CD4-positive, alpha-beta T cell treated with Interleukin-6 at 100 ng/mL for 8 hours (primary cell): ENCODE data around the gene RNF14.

Experiments used
- DNase-seq: peaks from one replicate; pipeline ENCODE4 v3.0.0-alpha.2; 2020; ENCODE audit warnings: mixed read lengths, low spot score

RNF14 gene

GRCh38 chr5:141947316-141947715, 21.6 kb upstream of the RNF14 start:
- DNase-seq, result no peak

- no peak for DNase-seq
These were observed 20.1 kb upstream of the RNF14 start for GRCh38 chr5:141948812-141949211.

DNA sequence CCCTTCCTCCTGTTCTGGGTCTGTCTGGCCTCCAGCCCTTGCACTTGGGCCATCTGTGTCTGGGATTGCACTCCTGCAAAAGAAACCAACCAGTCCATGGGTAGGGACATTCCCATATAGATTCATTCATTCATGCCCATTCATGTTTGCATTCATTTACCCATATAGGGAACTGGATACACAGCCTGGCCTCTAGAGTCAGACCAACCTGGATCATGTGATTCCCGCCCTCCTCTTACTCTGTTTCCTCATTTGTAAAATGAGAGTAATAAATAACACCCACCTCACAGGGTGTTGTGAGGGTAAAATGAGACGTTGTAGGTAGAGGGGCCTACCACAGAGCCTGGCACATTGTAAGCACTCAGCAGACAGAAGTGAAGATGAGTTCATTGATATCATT, 19.4 kb upstream of the RNF14 start:
- DNase-seq, result no peak

DNA sequence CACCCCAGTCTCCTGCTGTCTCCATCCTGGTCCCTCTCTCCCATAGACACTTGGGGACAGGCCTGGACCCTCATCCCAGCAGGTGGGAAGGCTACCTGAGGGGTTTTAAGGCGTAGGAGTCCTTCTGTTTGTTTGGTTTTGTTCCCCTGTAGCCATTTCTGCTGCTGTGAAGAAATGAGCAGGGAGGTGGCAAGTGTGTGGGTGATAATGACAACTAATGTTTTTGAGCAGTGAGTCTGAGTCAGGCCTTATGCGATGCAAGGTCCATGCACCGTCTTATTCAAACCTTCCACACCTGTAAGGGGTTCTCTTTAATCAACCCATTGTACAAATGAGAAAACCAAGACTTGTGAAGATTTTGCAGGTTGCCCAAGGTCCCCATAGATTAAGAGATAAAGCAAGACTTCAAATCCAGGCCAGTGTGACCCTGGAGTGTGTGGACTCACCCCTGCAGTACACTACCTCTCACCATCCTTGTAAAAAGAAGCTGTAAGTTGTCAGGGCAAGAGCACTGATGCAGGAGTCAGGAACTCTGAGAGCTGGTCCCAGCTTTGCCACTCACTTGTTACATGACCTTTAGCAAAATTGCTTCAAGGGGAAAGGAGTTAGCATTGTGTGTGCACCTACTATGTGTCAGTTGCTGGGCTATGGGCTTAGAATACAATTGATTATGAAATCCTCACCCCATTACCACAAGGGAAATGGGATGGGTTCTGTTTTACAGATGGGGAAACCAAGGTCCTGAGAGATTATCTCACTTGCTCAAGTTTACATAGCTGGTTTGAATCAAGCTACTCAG, 18.5 kb upstream of the RNF14 start:
- no peak for DNase-seq

DNA sequence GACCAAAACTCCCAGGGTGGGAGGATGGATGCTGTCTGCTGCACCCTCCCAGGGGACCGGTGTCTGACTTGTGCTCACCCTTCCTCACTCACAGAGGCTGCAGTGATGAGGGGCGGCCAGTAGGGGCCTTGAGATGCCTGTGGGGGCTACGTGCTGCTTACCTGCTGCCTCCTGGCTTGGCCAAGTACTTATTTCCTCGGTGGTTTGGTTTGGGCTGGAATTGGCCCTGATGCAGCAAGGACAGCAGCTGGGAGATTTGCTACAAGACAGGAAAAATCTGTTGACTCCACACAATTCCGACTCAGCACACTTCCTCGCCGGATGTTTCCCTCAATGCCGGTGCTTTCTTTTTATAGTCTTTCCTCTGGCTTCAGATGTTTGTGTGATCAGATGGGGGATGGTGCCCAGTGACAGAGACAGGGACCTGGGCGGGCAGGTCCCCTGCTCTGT, 17.5 kb upstream of the RNF14 start:
- no peak for DNase-seq

DNA sequence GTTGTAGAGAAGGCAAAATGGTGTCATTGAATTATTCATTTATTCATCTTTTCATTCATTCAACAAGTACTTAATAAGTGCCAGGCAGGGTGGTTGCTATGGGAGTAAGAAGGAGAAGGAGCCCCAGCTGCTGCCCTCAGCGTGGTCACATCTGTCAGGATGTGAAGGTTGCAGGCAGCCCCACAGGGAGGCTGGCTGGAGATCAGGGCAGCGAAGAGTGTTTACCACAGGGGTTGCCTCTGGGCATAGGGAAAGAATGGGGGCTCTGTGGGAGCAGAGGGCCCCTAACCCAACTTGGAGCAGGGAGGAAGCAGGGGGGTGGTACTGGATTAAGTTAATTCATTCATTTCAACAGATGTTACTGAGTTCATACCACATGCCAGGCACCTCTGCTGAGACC, 16.9 kb upstream of the RNF14 start:
- no peak for DNase-seq

DNA sequence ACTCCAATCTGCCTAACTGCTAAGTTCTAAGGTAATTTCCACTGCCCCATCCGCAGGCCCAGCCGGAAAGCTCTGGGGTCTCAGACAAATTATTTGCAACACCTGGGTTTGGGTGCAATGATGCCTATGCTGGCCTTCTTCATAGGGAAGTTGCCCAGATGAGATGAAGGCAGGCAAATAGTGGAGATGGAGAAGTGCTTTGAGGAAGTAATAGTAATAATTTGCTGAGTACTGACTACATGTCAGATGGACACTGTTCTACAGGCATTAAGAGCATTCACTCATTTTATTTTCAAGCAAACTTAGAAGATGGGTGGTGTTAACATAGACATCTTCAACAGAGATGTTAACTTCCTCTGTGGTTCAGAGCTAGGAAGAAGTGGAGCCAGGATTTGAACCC, 14.7 kb upstream of the RNF14 start:
- no peak for DNase-seq

- no peak for DNase-seq
These were observed 11.4 kb upstream of the RNF14 start for GRCh38 chr5:141957367-141957996.

- no peak for DNase-seq
These were observed 10.8 kb upstream of the RNF14 start, which contains the start of gene PCDH12 for GRCh38 chr5:141958113-141958512. PCDH12 (minus strand) TSS chr5:141958202; CDS start chr5:141957851, 351 bp downstream.

DNA sequence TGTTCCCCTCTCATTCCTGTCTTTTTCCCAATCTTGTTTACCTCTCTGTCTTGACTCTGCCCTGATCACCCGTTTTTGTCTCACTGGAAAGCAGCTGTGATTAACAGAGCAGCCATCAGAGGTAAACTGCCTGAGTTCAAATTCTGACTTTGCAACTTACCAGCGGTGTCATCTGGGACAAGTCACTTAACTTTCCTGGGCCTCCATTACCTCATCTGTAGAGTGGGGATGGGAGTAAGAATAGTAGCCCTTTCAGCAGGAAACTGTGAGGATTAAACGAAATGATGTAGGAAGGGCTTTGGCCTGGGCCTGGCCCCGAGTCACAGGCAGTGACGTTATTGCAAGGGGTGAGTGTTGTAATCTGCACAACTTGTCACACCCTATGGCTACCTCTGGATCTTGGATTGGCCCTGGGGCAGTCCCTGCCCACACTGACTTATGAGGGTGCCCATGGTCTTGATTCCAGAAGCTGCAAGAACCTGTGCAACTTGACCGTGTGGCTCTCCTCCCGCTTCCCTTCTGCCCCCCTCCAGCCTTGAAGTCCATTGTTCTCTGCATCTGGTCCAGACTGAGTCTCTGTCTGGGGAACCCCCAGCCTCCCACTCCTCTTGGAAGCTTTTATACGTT, 10.2 kb upstream of the RNF14 start:
- DNase-seq, result no peak

DNA sequence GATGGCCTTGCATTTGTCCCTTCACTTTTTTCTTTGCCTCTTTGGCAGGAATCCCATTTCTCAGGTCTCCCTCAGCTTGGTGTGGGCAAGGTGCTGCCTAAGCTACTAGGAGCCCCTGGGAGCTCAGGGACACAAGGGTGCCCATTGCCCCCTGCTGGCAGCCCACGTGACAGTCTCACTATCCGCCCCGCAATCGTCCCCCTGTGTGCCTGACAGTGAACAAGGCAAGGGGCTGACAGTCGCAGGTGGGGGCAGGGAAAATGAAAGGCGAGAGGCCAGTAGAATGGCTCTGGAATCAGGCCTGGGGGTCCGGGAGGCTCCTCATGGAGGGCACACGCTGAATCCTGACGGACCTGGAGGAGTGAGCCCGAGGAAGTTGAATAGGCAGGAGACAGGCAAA, 8.9 kb upstream of the RNF14 start:
- DNase-seq, result peak; percentile 18

GRCh38 chr5:141960449-141961323, 8.2 kb upstream of the RNF14 start:
- peak; percentile 93 for DNase-seq

- no peak for DNase-seq
These were observed 7.4 kb upstream of the RNF14 start for GRCh38 chr5:141961466-141961865.

DNA sequence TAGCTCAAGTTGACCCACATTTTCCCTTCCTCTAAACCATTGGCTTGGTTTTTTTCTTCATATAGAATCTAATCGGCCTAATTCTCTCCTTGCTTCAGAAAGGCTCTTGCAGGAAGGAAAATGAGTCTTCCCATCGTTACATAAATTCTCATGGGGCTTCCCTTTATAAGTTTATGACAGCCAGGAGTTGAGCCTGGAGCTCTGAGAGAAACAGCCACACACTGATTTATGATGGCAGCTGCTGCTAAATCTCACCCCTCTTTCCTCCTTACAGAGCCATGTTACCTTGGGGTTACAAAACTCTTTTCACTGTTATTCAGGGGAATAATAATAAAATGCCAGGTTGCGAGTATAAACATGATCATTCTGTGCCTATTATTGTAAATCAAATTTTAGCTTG, 5.2 kb upstream of the RNF14 start:
- DNase-seq, result no peak

GRCh38 chr5:141965071-141965470, 3.8 kb upstream of the RNF14 start:
- DNase-seq, result no peak

- no peak for DNase-seq
These were observed 2.5 kb upstream of the RNF14 start for GRCh38 chr5:141966275-141966962.

DNA sequence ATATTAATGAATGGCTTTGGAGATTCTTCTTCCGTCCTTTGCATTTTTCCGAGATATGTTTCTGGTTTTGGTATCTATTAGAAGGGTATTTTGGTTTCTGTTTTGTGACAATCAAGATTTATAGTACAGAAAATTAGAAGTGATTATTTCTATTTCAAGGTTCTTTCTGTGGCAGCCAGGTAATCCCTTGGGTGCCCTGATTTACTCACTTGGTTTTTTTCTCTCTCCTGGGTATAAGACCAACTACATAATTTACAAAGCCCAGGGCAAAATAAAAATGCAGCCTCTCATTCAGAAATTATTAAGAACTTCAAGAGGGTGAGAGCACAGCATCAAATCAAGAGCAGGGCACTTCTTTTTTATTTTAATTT, 2.0 kb upstream of the RNF14 start:
- no peak for DNase-seq

DNA sequence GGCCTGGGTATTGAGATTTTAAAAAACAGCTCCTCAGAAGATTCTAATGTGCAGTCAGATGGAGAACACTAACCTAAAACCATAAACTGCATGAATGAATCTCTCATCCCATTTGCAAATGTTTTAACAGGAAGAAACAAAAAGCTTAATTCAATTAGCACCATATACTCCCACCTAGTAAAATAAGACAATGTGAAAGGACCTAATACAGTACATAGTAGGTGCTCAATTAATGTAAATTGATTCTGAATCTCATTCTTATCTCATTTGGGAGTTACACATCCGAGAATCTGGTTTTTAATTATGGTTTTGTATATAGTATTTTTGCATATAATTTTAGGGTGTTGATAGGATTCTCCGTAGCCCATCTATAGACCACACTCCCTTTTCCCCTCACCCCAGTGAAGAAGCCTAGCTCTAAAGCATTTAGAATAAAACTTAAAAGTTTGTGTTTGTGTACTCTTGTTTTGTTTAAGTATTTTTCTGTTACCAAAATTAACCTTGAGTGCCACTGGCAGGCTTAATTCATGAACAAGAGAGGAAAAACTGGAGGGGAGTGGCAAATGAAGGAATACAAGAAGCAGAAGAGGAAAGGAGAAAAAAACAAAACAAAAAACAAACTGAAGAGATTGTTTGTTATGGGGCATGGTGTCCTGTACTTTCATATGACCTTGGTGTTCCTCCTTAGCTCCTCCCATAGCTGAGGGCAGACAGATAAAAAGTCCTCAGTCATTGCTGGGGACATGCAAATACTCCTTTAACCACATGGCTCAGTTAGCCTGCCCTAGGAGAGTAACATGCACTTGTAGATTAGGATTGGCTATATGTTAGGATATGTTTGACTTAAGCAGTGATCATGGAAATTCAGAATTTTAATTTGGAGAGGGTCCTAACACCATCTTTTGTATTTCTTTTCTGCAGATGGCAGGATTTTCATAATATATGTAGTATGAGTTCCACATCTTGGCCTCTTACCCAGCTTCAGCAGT, 1.2 kb downstream of the RNF14 start:
- DNase-seq, result no peak

DNA sequence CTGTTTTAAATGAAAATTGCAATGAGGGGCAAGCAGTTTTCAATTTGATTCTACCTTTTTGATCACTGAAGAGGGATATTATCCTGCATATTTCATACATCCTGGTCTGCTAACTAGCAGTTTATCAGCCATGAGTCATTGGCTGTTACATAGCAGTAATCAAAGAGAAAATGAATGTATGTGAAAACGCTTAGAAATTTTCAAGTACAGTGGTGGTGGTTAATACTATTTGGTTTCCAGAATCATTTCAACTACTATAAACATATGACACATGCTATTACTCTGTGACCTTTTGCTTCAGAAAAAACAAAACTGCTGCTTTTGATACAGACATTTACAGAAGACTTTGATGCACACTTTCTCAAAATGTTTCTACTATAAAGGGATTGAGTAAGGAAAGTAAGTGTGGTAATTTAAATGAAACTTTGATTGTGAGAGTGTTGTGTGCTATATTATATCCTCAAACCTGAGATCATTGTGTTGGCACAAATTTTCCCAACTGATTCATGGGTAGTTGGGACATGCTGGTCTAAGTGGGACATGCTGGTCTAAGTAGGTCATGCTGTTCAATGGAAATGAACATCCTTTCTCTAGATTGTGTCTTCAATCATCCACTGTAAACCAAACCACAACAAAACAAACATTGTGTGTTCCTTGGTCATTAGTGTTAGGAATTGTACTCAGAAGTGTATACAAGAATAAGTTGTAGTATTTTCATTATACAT, 5.1 kb downstream of the RNF14 start:
- no peak for DNase-seq

DNA sequence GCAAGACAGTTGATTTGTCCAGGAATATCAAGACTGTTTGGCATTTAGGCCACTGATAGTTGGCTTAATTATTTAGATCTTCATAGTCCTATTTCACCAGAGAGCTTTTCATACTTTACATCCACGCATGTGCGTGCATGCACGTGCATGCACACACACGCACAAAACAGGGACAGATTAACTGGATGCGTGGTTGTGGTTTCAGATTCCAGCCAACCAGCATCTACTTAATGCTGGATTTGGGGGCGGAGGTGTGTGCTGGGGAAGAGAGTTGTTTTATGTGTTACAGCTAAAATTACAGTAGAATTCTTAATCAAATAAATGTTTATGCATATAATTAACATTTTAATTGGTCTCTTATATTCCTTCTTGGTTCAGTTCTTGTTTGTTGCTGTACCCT, 7.3 kb downstream of the RNF14 start:
- no peak for DNase-seq
